Measurements from ENCODE around the gene SLC49A4.
"Not testable (repeated sequence)": the region's sequence is repeated elsewhere in the genome, so short reads cannot be mapped to it uniquely, and the experiment has no call there.

The SLC49A4 gene, protein sequence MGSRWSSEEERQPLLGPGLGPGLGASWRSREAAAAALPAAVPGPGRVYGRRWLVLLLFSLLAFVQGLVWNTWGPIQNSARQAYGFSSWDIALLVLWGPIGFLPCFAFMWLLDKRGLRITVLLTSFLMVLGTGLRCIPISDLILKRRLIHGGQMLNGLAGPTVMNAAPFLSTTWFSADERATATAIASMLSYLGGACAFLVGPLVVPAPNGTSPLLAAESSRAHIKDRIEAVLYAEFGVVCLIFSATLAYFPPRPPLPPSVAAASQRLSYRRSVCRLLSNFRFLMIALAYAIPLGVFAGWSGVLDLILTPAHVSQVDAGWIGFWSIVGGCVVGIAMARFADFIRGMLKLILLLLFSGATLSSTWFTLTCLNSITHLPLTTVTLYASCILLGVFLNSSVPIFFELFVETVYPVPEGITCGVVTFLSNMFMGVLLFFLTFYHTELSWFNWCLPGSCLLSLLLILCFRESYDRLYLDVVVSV

DNA sequence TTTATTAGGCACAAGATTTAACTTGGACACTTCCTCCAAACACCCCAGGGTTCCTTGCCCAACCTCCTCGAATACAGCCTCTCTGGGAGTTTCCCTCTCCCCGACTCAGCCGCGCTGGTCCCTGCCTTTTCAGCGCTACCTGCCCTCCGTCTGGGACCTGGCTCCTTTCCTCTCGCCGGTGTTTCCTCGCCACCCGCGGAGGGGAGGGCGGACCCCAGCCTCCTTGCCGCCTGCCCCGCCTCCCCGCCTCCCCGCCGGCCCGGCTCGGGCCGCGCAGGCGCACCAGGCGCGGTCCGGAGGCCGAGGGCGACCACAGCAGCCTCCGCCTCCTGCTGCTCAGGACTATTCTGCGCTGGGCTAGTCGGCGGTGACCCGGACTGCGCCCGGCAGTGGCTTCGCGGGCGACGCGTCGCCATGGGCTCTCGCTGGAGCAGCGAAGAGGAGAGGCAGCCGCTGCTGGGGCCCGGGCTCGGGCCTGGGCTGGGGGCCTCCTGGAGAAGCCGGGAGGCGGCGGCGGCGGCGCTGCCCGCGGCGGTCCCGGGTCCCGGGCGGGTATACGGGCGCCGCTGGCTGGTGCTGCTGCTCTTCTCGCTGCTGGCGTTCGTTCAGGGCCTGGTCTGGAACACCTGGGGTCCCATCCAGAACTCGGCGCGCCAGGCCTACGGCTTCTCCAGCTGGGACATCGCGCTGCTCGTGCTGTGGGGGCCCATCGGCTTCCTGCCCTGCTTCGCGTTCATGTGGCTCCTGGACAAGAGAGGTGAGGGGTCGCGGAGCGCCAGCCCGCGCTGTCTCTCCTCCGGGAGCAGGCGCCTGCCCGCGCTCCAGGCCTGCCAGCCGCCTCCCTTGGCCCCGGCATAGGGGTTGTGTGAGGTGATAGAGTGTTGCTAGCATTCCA, at the start of gene SLC49A4:
Gene SLC49A4 (plus strand): TSS at position 291 of the 895 bp plus-strand sequence. CDS start 124 bp downstream, at position 415.
- peak in 2 of 3 donors; percentile 21 to 57 for DNase-seq (ENCODE audit: low read depth in 3 of 3)

DNA sequence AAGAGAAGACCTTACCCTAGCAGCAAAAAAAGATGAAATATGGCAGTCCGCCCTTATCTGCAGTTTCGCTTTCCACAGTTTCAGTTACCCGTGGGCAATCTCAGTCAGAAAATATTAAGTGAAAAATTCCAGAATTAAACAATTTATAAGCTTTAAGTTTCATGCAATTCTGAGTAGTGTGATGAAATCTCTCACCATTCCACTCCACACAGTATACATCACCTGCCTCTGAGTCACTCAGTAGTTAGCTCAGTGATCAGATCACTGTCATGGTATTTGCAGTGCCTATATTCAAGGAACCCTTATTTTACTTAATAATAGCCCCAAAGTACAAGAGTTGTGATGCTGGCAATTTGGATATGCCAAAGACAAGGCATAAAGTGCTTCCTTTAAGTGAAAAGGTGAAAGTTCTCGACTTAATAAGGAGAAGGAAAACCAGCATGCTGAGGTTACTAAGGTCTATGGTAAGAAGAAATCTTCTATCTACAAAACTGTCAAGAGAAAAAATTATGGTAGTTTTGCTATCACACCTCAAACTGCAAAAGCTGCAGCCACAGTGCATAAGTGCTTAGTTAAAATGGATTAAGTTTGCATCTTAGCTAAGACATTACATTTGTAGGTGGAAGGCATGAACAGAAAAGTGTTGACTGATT, 49.4 kb upstream of the SLC49A4 start:
- DNase-seq (ENCODE audit: low read depth in 3 of 3) = no peak

DNA sequence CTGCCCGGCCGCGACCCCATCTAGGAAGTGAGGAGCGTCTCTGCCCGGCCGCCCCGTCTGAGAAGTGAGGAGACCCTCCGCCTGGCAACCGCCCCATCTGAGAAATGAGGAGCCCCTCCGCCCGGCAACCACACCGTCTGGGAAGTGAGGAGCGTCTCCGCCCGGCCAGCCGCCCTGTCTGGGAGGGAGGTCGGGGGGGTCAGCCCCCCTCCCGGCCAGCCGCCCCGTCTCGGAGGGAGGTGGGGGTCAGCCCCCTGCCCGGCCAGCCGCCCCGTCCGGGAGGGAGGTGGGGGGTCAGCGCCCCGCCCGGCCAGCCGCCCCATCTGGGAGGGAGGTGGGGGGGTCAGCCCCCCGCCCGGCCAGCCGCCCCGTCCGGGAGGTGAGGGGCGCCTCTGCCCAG, 47.6 kb upstream of the SLC49A4 start:
- DNase-seq (ENCODE audit: low read depth in 3 of 3) = not testable (repeated sequence)

DNA sequence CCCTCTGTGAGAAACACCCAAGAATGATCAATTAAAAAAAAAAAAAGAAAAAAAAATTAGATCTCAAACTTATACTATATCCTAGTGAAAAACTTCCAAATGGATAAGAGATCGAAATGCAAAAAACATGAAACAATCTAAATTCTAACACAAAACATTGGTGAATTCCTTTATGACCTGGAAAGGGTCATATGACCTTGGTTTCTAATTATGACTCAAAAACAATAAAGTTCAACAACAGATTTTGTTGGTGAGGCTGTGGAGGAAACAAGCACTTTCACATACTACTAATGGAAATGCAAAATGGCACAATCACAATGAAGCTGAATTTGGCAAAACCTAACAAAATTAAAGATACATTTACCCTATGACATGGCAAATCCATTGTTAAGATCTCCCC, 46.5 kb upstream of the SLC49A4 start:
- no peak for DNase-seq (ENCODE audit: low read depth in 3 of 3)

DNA sequence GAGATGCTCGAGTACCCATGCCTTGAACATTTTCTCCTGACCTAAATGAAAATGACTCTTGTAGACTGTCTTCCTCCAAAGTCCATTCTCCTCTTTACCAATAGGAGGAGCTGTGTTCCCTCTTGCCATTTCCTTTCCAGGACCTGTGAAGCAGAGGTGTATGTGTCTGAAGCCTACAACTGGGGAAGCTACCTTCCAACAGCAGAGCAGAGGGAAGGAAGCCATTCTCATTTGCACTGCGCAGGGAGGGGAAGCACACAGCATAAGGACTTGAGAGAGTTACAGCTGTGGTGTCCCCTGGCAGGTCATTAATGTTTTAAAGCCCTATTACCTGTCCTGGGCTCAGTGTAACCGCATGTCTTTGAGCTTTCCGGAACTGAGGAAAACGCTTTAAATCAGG, 39.9 kb upstream of the SLC49A4 start:
- no peak for DNase-seq (ENCODE audit: low read depth in 3 of 3)

DNA sequence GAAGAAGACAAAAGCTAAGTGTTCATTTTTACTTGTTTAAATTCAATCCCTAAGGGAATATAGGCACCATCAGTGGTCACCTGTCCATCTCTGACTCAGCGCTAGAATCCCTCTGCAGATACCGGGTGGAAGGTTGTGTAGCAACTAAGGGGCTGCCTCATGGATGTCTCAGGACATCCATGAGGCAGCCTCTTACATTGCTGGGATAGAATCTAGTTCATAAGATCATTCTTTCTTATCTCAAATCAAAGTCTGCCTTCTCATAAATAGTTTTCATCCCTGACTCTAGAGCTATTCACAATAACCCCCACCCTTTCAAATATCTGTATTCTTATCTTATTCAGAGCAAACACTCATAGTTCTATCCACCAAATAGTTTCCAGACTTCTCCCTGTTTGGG, 39.4 kb upstream of the SLC49A4 start:
- no peak for DNase-seq (ENCODE audit: low read depth in 3 of 3)

DNA sequence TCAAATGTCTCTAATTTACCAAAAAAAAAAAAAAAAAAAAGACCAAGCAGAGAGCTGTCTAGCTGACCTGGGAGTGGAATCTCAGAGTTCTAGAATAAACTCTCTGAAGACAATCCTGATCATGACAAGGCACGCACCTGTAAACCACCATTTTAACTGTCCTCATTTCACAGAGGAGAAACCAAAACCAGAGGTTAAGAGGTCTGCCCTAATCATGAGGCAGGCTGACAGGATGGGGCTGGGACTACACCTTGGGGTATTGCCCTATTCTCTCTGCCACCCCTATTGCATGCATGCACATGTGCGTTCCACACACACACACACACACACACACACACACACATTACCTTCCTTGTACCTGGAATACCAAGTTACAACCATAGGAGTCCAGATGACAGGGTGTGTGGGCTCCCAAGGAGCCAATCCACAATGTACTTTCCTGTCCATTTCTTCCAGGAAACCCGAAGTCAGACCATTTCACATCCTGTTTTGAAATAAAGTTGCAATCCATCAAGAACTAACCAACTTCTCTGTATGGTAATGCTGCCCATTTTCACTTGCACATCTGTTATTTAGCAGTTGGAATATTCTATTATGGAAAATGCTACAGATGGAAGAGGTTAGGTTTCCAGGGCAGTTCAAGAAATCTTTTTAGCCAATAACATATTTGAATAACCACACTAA, 35.9 kb upstream of the SLC49A4 start:
- DNase-seq (ENCODE audit: low read depth in 3 of 3) = no peak

DNA sequence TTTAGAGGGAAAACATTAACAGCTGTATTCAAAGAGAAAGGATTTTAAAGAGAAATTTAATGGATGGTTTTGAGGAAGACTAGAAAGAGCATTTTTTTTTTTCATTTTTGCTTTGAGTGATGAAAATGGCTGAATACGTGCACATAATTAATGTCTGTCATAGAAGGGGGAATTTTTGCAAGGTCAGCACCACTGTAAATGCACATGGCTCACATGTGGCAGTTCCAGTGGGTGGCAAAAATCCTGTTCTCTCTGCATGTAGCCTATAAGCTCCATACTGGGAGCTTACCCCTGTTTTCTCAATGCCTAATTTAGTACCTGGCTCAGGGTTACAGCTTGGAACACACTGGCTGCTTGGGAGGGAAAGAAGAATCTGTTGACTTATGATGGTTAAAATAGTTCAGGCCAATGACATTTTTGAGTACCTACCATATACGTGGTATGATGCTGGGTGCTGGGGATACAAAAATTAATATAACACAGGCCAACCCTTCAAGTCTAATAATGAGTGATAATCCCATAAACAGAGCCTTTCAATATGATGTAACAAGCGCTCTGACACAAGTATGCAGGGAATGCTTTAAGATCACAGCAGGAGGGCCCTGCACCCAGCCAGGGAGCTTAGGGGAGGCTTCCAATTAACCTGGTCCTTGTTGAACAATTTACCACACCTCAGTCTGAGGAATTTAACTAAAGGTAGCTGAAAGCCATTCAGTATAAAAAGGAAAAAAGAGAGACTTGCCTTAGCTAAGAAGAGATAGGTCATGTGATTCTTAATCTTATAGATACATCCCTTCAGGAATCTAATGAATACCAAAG, 34.2 kb upstream of the SLC49A4 start:
- no peak for DNase-seq (ENCODE audit: low read depth in 3 of 3)

DNA sequence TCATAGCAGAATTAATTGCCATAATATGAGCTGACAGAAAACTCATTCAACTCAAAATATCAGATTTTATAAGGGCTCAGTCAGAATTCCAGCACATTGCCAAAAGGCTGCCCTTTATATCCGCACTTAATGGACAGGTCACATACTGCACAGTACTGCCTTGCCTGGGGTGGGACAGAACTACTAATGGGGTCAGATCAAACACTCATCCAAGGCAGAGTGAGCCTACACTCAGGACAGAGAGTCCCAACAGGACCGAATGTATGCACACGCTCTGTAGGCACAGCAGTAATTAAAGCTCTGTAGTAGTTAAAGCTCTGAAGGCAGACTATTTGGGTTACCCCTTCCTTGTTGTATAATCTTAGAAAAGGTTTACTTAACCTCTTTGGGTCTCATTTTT, 28.4 kb upstream of the SLC49A4 start:
- no peak for DNase-seq (ENCODE audit: low read depth in 3 of 3)

DNA sequence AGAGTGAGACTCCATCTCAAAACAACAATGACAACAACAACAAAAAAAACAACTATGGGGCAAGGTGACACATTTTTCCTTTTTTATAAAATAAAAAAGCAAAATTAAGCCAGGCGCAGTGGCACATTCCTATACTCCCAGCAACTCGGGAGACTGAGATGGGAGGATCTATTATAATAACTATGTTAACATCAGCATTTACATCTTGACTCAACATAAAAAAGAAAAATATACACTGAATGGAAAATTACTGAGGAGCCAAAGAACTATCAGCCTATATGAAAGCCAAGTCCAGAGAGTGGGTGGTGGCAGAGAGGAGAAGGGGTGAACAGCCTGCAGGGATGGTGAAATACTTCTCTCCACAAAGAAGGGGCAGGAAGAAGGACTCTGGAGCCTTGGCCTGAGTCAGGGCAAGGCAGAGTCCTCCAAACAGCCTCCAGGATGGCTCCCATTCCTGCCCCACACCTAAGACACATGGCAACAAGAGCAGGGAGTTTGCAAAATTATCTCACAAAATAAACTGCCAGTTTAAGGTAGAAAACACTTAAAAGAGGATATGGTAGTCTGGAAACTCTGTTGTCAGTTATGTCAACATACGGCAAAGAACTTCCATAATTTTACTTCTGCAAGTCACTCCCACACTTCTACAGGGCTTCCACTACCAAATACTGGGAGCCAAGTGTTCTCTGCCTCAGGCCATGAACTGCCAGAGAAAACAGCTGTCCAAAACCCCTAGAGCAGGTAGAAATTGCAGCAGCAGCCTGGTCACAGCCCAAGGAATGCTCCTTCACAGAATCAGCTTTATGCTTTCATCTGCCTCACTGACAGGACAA, 27.1 kb upstream of the SLC49A4 start:
- DNase-seq (ENCODE audit: low read depth in 3 of 3) = no peak

DNA sequence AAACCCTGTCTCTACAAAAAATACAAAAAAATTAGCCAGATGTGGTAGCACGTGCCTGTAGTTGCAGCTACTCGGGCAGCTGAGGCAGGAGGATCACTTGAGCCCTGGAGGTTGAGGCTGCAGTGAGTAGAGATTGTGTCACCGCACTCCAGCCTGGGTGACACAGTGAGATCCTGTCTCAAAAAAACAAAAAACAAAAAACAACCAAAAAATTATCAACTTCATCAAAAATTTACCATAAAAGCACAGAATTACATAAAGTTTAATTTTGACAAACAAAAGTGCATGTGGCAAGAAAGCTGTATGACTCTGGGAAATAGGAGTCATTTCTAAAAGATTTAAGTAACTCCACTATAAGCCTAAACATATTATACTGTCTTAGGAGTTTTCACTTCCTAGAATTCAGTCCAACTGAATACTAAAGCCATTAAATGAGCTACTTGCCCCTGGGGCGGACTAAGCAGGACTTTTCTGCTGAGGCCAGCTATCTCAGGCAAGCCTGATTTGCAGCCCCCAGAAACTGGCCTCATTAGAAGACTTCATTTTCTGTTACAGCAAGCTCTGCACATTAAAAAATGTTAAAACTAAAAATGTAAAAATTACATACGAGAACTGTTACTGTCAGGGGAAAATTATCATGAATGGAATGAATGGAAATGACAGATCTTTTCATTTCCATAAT, 24.2 kb upstream of the SLC49A4 start:
- no peak for DNase-seq (ENCODE audit: low read depth in 3 of 3)

DNA sequence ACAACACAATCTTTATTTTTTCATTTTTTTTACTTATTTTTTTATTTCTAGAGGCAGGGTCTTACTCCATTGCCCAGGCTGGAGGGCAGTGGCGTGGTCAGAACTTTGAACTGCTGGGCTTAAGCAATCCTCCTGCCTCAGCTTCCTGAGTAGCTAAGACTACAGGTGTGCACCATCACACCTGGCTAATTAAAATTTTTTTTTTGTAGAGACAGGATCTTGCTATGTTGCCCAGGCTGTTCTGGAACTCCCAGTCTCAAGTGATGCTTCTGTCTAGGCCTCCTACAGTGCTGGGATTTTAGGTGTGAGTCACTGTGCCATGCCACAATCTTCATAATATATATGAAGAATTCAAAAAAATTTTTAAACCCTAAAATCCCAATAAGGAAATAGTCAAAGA, 22.0 kb upstream of the SLC49A4 start:
- no peak for DNase-seq (ENCODE audit: low read depth in 3 of 3)

DNA sequence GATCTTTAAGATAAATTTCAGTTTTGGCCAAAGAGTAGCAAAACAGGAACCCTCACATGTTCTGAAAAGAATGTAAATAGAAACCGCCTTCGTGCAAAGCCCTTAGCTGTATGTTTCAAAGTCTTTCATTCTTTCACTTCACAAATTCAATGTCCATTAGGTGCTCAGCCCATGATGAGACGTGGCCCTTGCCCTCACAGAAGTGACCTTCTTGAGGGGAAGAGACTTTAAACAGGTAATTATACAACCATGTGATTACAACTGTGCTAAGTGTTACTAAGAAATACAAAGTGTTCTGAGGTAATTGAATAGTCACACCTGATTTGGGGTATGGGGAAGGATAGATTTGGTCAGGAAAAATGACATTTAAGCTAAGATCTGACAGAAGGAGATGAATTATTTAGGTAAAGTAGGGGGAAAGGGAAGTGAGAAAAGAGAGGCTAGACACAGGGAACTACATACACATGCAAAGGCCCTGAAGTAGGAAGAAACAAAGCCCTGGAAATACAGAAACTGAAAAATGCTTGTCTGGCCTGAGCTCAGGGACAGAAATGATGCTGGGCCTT, 20.8 kb upstream of the SLC49A4 start:
- no peak for DNase-seq (ENCODE audit: low read depth in 3 of 3)

DNA sequence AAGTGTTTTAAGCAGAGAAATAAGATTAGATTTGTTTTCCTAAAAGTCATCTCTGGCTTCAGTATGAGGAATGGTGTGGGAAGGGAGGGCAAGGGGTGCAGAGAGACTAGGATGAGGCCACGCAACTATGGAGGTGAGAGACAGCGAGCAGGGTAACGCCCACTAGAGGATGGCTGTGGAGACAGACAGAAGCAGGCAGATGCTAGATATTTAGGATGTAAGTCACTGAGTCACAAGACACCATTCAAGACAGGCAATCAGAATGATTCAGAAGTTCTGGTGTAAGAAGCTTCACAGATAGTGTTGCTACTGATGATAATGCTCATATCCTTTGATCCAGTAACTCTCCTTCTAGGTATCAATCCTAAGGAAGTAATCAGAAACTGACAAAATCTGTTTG, 20.3 kb upstream of the SLC49A4 start:
- no peak for DNase-seq (ENCODE audit: low read depth in 3 of 3)

DNA sequence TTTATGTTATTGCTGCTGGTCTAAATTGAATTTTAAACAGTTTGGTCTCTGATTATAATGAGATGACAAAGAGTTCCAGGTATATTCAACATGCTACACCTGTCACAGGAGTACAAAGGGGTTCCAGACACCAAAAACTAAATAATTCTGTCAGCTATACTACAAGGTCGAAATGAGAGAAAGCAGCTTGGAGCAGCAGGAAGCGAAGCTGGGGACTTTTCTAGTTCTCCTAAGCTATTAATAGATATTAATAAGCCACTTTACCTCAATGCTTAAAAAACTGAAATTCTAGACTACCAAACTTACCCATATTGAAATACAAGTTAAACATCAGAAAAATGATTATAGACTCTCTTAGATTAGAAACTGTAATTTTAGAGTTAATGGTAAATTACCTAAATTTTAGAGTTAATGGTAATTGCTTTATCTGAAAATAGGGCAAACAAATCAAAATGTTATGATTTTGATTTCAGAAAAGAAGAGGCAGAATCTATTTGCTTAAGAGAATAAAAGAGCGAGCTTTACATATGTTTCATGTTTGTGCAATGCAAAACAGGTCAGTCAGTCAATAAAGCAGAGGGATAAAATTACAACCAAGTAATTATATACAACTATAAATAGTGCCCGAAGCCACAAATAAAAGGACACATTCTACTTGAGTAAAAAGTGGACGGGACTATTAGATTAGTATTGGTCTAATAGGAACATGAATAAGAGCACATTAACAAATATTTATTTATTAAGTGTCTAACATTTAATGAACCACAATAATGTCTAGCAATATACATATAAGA, 18.0 kb upstream of the SLC49A4 start:
- DNase-seq (ENCODE audit: low read depth in 3 of 3) = no peak

DNA sequence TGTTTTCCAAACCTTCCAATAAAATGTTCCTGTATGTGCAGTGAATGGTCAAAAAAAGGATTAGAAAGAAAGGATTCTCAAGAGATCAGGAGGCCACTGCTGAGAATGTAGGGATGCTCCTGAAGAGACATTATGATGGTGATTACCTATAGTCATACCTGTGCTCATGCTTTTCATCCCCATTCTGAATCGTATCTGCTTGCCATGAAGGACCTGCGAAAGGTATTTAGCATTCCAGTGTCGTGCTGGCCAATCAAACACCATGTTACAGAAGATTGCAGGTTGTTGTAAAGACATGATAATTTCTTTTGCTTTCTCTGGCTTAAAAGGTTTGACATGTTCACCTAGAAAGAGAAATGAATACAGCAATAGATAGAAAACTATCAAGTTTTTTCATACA, 17.3 kb upstream of the SLC49A4 start:
- DNase-seq (ENCODE audit: low read depth in 3 of 3) = no peak

DNA sequence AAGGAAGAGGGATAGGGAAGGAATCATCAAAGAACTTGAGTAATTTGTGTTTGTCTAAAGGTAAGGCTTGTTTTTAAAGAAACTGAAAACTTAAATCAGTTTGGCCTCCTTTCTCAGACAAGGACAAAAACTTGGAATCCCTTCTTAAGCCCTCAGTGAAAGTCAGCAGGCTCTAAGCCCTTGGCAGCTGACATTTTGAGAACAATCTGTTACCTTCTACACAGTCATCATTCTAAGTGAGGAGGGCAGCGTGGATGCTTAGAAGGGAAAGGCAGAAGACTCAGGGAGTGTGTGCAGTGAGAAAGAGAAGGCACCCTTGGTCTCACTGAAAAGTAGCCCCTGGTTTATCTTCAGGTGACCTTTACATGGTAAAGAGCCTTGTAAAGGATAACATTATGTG, 12.1 kb upstream of the SLC49A4 start:
- no peak for DNase-seq (ENCODE audit: low read depth in 3 of 3)

DNA sequence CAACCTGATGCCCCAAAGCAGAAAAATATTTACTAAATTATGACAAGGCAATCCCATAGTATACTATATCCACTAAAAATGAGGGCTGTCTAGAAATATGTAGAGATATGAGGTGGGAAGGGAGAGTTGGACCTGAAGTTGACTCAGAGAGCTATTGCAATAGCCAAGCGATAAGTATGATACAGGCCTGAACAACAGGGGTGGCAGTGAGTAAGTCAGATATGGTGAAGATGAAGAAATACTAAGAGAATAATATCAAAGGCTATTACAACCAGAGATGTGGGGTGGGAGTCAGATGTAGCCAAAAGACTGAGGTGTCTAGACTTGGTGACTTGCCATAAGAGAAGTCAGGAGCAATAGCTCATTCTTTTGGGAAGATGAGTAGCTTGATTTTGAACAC, 10.4 kb upstream of the SLC49A4 start:
- DNase-seq (ENCODE audit: low read depth in 3 of 3) = no peak
